ENCODE data around the gene KRTAP10-9. TPM values are rescaled to one million over a fixed set of nuclear protein-coding genes. Genes with fewer than 3 reads are reported as not detected.
A peak's percentile ranks its signal among the peaks of the same experiment; 100 is the strongest.
"Not testable (repeated sequence)": the region's sequence is repeated elsewhere in the genome, so short reads cannot be mapped to it uniquely, and the experiment has no call there.

KRTAP10-9 gene
- total RNA-seq, 4 donors from 2014 or later, result 4.7 TPM; not detected in 3

DNA sequence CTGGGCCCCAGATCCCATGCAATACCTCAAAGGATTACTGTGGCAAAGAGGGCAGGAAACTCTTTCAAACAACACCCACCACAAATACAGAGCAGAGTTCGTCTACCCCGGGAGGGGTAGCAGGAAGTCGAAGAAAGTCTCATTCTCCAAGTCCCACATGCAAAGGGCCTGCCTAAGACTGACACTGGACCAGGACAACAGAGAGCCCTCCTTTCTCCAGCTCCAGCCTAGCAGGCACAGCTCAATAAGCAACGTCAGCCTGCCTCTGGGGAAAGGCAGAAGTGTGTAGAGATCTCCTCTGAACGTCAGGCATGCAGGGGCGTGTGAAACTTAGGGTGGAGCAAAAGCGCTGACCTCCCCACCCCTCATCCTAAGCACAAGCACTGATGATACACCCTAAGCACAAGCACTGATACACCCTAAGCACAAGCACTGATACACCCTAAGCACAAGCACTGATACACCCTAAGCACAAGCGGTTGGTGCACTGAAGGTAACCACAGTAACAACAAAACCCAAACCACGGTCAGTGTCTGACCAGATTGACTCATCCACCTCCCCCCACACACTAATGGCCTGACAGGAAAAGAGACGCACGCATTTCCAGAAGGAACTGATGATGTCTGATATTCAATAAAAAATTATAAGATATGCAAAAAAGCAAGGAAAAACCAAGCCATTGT lies 32.2 kb downstream of the KRTAP10-9 start:
- 45 to 54% methylated on average over 11 of the region's 11 CpGs for WGBS, 2 donors
- TF ChIP-seq, protein P1, sequence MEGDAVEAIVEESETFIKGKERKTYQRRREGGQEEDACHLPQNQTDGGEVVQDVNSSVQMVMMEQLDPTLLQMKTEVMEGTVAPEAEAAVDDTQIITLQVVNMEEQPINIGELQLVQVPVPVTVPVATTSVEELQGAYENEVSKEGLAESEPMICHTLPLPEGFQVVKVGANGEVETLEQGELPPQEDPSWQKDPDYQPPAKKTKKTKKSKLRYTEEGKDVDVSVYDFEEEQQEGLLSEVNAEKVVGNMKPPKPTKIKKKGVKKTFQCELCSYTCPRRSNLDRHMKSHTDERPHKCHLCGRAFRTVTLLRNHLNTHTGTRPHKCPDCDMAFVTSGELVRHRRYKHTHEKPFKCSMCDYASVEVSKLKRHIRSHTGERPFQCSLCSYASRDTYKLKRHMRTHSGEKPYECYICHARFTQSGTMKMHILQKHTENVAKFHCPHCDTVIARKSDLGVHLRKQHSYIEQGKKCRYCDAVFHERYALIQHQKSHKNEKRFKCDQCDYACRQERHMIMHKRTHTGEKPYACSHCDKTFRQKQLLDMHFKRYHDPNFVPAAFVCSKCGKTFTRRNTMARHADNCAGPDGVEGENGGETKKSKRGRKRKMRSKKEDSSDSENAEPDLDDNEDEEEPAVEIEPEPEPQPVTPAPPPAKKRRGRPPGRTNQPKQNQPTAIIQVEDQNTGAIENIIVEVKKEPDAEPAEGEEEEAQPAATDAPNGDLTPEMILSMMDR (IDR thresholded peaks at IDR 0.05), result no peak
- no peak for TF ChIP-seq POLR2A (IDR thresholded peaks at IDR 0.05)
- peak in 1 of 2 donors; percentile 15 for DNase-seq (ENCODE audit: low spot score in 2 of 2)
- intact Hi-C loops (cut with DNase I; ENCODE audit: low total_unique reads), result no loop called here
- no peak overlapping the region for H3K4me3 ChIP-seq (ENCODE audit: low read depth, poor library complexity, severe bottlenecking)

- H3K4me3 ChIP-seq (ENCODE audit: low read depth, poor library complexity, severe bottlenecking); intact Hi-C loops (cut with DNase I; ENCODE audit: low total_unique reads): not testable (repeated sequence)
- DNase-seq (ENCODE audit: low spot score in 2 of 2), result peak in 1 of 2 donors; percentile 9
- WGBS, 2 donors, result 73 to 76% methylated on average over 7 of the region's 7 CpGs
These were observed 34.7 kb downstream of the KRTAP10-9 start for GRCh38 chr21:44661567-44661966.

DNA sequence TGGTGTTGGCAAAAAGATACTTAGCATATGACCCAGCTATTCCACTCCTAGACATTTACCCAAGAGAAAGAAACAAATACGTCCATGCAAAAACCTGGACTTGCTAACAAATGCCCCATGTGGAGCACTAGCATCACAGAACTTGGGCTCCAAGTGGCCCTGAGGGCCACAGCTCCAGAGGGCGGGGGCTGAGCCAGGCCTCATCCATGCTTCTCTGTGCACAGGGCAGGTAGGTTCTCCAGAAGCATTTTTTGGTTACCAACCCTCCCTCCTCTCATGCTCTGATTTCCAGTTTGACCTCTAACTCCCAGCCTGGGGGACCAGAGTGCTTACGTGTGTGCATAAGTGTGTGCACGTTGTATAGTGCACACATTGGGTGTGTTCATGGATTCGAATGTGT lies 37.8 kb downstream of the KRTAP10-9 start:
- 81 to 89% methylated on average over 5 of the region's 5 CpGs for WGBS, 2 donors
- no peak overlapping the region for H3K4me3 ChIP-seq (ENCODE audit: low read depth, poor library complexity, severe bottlenecking)
- DNase-seq (ENCODE audit: low spot score in 2 of 2), result peak in 1 of 2 donors; percentile 60
- intact Hi-C loops (cut with DNase I; ENCODE audit: low total_unique reads), result no loop called here
- TF ChIP-seq POLR2A (IDR thresholded peaks at IDR 0.05), result no peak
- TF ChIP-seq, protein P1 (IDR thresholded peaks at IDR 0.05), result no peak

DNA sequence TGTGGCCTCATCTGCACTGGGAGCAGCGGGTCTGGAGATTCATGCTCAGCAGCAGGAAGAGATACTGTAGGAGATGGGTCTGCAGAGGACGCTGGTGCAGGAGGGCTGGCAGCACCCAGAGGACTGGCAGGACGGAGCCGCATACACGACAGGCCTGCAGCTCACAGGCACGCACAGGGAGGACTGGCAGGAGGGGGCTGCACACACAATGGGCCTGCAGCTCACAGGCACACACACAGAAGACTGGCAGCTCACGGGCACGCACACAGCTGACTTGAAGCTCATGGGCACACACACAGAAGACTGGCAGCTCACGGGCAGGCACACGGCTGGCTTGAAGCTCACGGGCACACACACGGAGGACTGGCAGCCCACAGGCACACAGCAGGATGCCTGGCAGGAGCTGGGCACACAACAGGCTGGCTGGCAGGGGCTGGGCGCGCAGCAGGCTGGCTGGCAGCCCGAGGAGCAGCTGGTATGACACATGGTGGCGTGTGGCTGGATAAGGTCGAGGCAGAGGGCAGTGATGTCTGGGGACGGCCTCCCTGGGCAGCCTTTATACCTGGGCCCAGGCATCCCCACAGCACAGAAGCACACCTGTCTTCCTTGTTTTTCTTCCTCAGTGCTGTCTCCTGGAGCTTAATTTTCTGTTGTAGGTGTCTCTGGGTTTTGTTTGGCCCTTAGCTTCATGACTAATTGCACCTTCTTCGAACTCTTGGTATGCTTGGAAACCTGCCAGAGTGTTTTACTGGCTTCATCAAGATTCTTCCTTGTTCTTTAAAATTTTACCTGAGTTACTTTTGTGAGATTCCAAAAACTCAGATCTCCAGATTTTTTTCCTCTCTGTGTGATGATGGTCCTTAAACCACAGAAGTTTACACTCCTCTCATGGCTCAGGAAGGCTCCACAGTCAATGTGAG lies 39.8 kb downstream of the KRTAP10-9 start, which contains the start of gene KRTAP12-2:
TSS of gene KRTAP12-2 (minus strand) at position 527 of the 920 bp plus-strand sequence. CDS start at position 486, 41 bp downstream.
- TF ChIP-seq, protein P1 (IDR thresholded peaks at IDR 0.05), result no peak
- no peak for TF ChIP-seq POLR2A (IDR thresholded peaks at IDR 0.05)
- intact Hi-C loops (cut with DNase I; ENCODE audit: low total_unique reads), result no loop called here
- no peak within 1 kb of the TSS for H3K4me3 ChIP-seq (ENCODE audit: low read depth, poor library complexity, severe bottlenecking)
- 49 to 64% methylated on average over 14 of the region's 19 CpGs for WGBS, 2 donors
- peak in 1 of 2 donors; percentile 60 for DNase-seq (ENCODE audit: low spot score in 2 of 2)

GRCh38 chr21:44667612-44668011 lies 40.7 kb downstream of the KRTAP10-9 start:
- no peak for DNase-seq (ENCODE audit: low spot score in 2 of 2)
- intact Hi-C loops (cut with DNase I; ENCODE audit: low total_unique reads), result no loop called here
- TF ChIP-seq, protein P1 (IDR thresholded peaks at IDR 0.05), result no peak
- TF ChIP-seq POLR2A (IDR thresholded peaks at IDR 0.05), result no peak
- no peak overlapping the region for H3K4me3 ChIP-seq (ENCODE audit: low read depth, poor library complexity, severe bottlenecking)
- 67 to 72% methylated on average over 1 of the region's 1 CpG for WGBS, 2 donors
